HFFc6 (cell line): ENCODE data around the gene KIT. TPM values are rescaled to one million over a fixed set of nuclear protein-coding genes. Genes with fewer than 3 reads are reported as not detected.

Source experiments
- DNase-seq: peaks from one replicate; pipeline ENCODE4 v3.0.0-alpha.2; 2018
- H3K27ac Mint-ChIP-seq: 2 replicates; pipeline ENCODE4 v1.8.0; 2020; ENCODE audit warnings: mild to moderate bottlenecking, mixed read lengths
- H3K27me3 Mint-ChIP-seq: 2 replicates; pipeline ENCODE4 v1.8.0; 2021; ENCODE audit warnings: mild to moderate bottlenecking, moderate library complexity, mixed read lengths; ENCODE audit not compliant: insufficient read depth
- H3K36me3 Mint-ChIP-seq: 2 replicates; pipeline ENCODE4 v1.8.0; 2021; ENCODE audit warnings: low read depth, mixed read lengths
- H3K4me1 Mint-ChIP-seq: 2 replicates; pipeline ENCODE4 v1.8.0; 2020; ENCODE audit warnings: low read depth, mixed read lengths
- H3K4me3 Mint-ChIP-seq: 2 replicates; pipeline ENCODE4 v1.8.0; 2020; ENCODE audit warnings: mild to moderate bottlenecking, moderate library complexity, mixed read lengths
- H3K9me3 Mint-ChIP-seq: 2 replicates; pipeline ENCODE4 v1.8.0; 2020; ENCODE audit warnings: mild to moderate bottlenecking, mixed read lengths
- CTCF ChIP-seq: fragments of 200-600 bp; sonication (generic); IDR thresholded peaks from 2 replicates; pipeline ENCODE4 v1.5.0; 2021; ENCODE audit warnings: antibody characterized with exemption, mild to moderate bottlenecking
- total RNA-seq, 6 experiments: library from RNA; stranded (reverse); fragmentation: NEBNext Ultra II Directional; extraction: Animal tissue kit (Norgen Biotek cat#: 25700); gene quantifications; 2 replicates in 1 of 6; 3 replicates in 5 of 6; pipeline ENCODE4 v1.2.3, GENCODE V29; 2021

The KIT gene
- total RNA-seq, 6 experiments from 2014 or later: 0.11 to 1.2 (median 0.26) TPM

DNA sequence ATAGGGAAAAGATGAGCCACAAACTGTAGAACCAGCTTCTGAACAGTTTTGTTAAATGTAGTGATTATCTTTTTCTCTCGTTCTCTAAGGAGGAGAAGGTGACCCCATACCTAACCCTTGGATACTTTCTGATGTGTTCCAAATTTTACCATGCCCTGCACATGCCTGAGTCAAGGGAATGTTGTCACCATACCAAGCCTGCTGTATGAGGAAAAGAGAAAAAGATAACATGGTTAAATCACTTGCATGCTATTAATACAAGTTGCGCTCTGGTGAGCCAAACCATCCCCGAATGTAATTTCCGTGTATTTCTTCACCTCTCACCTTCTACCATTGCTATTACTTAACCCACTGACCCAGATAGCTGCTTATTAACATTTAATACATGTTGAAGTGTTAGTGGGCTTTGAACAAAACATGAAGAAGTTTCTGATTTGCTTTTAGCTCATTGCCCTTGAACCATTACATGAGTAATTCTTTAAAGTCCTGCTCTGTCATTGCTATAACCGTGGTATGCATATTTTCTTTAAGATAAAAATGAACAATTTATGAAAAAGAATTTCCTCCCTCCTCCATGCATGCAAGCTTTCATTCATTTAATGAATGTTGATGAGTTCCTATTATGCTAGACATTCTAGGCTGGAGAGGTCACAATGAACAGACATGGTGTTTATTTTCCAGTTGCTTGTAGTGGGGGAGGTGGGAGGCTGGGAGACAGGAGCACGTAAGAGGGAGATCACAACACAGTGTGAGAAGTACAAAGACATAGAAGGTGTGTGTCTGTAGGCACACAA lies 13.6 kb upstream of the KIT start:
- Mint-ChIP-seq H3K36me3 (no peaks in the 10 kb centered on the region), H3K27me3 (peaks cover 5% of the 10 kb centered on the region), H3K9me3 (no peaks in the 10 kb centered on the region), H3K4me1 (no peaks in the 10 kb centered on the region; the same call in 1 of the 2 replicates), H3K4me3 (no peak overlapping the region), H3K27ac (no peak overlapping the region)
- DNase-seq: no peak
- TF ChIP-seq CTCF: no peak

DNA sequence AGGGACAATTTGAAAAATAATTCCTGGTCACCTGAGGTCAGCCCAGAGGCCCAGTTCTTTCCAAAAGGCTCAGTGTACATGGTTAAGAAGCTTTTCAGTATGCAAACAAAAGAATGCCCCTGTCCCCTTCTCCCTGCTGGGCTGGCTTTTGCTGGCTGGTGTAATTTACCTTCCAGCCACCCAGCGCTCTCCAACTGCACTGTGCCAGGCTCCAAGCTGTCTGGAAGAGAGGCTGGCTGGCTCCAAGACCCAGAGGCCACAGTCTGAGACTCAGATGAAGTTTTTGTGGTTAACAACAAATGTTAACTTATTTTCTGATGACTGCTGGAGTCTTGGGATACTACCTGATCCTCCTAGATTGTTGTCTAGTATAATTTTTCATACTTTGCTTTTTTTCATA lies 11.9 kb upstream of the KIT start:
- Mint-ChIP-seq H3K4me3 (no peak overlapping the region), H3K27me3 (peaks cover 5% of the 10 kb centered on the region), H3K36me3 (no peaks in the 10 kb centered on the region), H3K9me3 (no peaks in the 10 kb centered on the region), H3K27ac (no peak overlapping the region), H3K4me1 (no peaks in the 10 kb centered on the region; the same call in 1 of the 2 replicates)
- DNase-seq: no peak
- no peak for TF ChIP-seq CTCF

DNA sequence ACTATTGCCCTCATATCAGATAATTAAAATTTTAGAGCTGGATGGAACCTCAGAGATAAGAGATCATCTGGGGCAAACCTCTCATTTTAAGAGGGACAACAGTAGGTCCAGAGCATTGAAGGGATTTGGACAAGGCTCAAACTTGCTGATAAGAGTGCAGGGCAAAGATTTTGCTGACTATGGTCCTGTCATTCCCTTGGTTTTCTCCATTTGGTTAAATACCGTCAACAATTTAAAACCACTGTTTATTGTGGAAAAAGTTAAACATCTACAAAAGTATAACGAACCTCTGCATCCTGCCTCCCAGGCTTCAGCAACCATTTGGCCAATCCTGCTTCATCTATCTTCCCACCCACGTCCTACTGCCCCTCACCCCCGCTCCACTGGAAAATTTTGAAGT lies 10.7 kb upstream of the KIT start:
- Mint-ChIP-seq H3K4me3 (no peak overlapping the region), H3K9me3 (no peaks in the 10 kb centered on the region), H3K36me3 (no peaks in the 10 kb centered on the region), H3K4me1 (no peaks in the 10 kb centered on the region; the same call in 1 of the 2 replicates), H3K27ac (no peak overlapping the region), H3K27me3 (peaks cover 11% of the 10 kb centered on the region)
- no peak for DNase-seq
- no peak for TF ChIP-seq CTCF

DNA sequence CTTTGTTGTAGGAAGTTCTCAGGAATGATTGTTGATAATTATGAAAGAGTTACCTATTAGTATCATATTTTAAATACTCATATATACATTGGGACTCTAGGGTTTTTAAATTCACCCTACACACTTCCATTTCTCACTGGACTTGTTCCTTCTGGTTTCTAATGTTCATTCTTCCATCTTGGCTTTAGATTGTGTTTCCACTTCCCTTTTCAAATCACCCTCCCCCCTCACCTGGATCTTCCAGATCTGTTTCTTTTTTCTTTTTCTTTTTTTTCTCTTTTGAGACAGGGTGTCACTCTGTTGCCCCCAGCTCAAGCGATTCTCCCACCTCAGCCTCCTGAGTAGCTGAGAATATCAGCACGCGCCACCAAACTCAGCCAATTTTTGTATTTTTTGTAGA lies 6.7 kb upstream of the KIT start:
- no peak for DNase-seq
- TF ChIP-seq CTCF: no peak
- H3K36me3 Mint-ChIP-seq: no peaks in the 10 kb centered on the region
- H3K27me3 Mint-ChIP-seq: peaks cover 22% of the 10 kb centered on the region
- no peak overlapping the region for H3K4me3 Mint-ChIP-seq
- H3K27ac Mint-ChIP-seq: no peak overlapping the region
- no peaks in the 10 kb centered on the region for H3K4me1 Mint-ChIP-seq
- no peaks in the 10 kb centered on the region for H3K9me3 Mint-ChIP-seq

DNA sequence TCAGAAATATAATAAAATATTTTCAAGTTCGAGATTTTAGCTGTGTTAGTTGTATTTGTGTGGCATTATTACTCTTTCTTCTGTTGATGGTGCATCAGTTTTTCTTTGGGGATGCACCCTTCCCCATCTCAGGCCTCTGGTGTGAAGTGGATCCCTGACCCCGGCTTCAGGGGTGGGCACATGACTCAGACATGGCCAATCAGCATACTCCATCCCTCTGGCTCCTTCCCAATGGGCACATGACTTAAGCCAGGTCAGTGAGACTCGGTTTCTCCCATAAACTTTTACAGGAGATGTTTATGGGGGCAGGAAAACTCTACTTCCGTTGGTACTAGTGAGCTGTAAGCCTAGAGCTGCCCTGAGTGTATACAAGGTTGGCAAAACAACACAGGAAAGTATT lies 3.0 kb upstream of the KIT start:
- no peak for TF ChIP-seq CTCF
- Mint-ChIP-seq H3K4me1 (peaks cover 8% of the 10 kb centered on the region), H3K27me3 (peaks cover 41% of the 10 kb centered on the region), H3K27ac (no peak overlapping the region), H3K9me3 (no peaks in the 10 kb centered on the region), H3K4me3 (no peak overlapping the region), H3K36me3 (no peaks in the 10 kb centered on the region)
- no peak for DNase-seq
